IPS-NIHi7 (cell line): ENCODE data around the gene NFASC.

Source experiments
- DNase-seq: peaks from one replicate; pipeline ENCODE4 v3.0.0; 2012; ENCODE audit warnings: mixed read lengths; ENCODE audit errors: extremely low spot score

Gene NFASC

GRCh38 chr1:204887846-204888245 is 17.2 kb downstream of the NFASC start:
- no peak for DNase-seq

DNA sequence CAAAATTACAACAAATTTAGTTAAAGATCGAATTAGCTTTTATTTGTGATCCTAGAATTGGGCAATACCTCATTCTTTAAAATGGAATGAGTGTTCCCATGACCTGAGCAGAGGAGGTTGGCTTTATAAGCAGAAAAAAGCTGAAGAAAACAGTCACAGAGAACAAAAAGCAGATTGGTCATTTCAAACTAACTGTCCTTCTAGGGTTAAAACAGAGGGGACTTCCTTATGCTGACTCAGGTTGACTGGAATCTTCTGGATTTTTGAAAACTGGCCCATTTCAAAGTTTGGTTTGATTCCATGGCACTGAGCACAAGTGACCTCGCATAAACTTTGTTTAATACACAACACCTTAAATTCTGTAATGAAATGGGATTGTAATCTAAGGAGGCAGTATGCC is 17.6 kb downstream of the NFASC start:
- DNase-seq = no peak

- no peak for DNase-seq
Observed at GRCh38 chr1:204889681-204890383, 19.2 kb downstream of the NFASC start.

DNA sequence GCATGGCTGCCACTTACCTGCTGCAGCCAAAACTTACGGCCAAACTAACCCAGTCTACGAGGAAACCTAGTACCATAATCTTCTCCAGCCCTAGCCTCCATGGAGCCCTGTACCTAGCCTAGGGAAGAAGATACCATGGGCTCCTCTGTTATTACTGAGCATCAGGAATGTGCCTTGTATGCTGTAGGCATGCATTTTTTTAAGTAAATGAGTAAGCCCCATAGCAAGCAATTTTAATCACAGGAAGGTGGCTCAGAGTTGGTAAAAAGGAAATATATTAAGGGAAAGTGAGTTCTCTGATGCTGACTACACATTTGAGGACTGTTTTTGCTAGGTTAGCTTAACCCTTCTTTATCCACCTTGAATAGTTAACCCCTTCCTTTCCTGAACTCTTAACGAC is 21.2 kb downstream of the NFASC start:
- no peak for DNase-seq

DNA sequence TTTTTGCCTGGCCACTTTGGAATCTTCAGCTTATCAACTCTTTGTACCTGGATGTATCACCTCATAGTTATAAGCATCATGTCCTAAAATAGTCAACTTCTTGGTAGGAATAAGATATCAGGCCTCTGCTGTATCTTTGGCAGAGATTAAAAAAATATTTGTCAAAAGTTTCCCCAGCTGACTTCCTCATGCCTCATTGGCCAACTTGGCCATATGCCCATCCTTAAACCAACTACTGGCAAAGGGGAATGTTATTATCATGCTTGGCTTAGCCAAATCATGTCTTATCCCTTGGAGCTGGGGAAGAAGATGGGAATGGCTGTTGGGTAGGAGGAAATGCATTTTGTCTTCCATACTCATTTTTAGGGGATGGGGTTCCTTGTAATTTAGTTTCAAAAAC is 23.4 kb downstream of the NFASC start:
- no peak for DNase-seq

DNA sequence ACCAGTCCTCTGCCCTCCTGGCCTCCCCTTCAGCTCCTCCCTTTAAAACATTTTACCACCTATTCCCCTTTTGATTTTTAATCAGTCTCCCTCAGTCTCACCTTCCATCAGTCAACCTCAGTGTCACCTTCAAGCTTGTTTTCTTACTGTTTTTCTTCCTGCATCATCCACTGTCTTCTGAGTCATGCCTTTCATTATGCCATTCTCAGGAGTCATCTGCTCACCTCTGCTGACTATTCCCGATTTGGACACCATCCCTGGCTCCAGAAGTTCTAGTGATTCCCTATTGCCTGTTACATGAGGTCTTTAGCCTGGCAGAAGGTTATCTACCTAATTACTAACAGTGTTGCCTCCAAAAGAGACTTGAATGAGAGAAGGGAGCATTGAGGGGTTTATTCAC is 23.9 kb downstream of the NFASC start:
- DNase-seq = no peak

GRCh38 chr1:204896023-204896422 is 25.4 kb downstream of the NFASC start:
- no peak for DNase-seq

DNA sequence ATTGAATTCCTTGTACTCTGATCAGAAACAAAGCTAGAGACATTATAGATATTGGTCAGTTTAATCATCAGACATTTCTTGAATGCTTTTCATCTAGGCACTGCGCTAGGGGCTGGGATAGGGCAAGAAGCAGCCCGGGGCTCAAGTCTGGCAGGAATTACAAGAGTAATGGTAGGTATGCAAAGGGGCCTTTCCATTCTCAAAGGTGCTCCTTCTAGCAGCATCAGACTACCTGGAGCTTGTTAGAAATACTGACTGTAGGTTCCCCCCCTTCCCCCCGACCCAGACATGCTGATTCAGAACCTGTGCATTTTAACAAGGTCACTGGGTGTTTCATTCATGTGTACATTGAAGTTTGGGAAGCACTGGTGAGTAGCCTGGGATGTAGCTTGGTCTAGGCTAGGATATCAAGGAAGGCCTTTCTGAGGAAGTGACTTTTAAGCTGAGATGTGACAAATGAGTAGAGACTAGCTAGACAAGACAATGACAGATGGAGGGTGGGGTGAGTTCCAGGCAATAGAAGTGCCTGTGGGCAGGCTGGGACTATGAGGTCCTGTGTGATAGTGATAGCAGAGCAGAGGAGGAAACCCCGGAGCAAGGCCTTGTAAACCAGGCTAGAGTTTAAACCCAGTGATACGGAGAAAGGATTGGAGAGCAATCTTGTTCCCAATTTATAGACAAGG is 26.3 kb downstream of the NFASC start:
- DNase-seq = no peak

DNA sequence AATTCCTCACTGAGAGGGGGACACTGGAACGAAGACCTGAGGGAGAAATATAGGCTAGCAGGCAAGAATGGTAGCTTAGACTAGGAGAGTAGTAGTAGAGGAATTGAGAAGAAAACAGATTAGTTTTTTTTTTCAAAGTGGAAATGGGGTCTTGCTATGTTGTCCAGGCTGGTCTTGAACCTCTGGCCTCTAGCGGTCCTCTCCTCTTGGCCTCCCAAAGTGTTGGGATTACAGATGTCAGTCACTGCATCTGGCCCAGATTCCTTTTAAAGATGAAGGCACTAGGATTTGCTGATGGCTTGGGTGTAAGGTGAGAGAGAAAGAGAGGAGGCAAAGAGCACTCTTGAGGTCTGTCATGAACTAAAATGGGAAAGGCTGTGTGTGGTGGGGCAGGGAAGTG is 30.1 kb downstream of the NFASC start:
- no peak for DNase-seq

- no peak for DNase-seq
Observed at GRCh38 chr1:204902671-204903070, 32.0 kb downstream of the NFASC start.

DNA sequence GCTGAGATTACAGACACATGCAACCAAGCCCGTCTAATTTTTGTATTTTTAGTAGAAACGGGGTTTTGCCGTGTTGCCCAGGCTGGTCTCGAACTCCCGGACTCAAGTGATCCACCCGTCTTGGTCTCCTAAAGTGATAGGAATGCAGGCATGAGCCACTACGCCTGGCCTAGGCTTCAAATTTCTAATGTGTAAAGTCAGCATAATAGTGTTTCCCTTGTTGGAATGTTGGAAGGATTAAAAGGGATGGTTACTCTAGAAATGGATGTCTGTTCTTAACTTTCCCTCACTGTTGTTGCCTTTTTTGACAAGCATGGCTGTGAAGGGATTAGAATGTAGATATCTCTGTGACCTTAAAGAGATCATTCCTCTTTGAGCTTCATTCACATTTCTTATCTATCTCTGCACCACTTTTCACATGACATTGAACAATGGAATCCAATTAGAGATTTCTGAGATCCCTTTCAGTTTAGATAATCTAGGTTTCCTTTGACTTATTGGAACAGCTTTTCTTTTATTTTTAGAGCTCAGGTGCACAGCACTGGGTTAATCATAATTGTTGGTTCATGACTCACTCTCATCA is 33.7 kb downstream of the NFASC start:
- DNase-seq = no peak

- no peak for DNase-seq
Observed at GRCh38 chr1:204909109-204909508, 38.4 kb downstream of the NFASC start.

- DNase-seq = no peak
Observed at GRCh38 chr1:204915861-204916495, 45.3 kb downstream of the NFASC start.

GRCh38 chr1:204917802-204918201 is 47.1 kb downstream of the NFASC start:
- no peak for DNase-seq

DNA sequence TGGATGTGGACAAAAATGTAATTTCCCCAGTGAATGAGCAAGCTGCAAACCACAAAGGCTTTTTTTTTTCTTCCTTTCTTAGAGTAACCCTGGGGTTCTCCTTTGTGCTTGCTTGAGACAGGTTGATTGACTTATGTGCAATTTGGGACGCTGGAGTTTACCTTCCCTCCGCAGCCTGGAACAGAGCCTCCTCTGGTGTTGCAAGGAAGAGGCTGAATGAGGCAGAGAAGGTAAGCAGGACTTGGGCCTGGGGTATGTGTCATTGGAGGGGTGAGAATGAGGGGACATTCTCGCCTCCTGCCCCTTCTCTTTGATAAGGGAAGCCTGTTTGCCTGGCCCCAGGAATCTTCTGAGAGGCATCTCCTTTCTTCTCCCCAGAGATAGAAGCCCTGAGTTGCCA is 49.8 kb downstream of the NFASC start:
- no peak for DNase-seq

GRCh38 chr1:204920967-204921366 is 50.3 kb downstream of the NFASC start:
- no peak for DNase-seq

DNA sequence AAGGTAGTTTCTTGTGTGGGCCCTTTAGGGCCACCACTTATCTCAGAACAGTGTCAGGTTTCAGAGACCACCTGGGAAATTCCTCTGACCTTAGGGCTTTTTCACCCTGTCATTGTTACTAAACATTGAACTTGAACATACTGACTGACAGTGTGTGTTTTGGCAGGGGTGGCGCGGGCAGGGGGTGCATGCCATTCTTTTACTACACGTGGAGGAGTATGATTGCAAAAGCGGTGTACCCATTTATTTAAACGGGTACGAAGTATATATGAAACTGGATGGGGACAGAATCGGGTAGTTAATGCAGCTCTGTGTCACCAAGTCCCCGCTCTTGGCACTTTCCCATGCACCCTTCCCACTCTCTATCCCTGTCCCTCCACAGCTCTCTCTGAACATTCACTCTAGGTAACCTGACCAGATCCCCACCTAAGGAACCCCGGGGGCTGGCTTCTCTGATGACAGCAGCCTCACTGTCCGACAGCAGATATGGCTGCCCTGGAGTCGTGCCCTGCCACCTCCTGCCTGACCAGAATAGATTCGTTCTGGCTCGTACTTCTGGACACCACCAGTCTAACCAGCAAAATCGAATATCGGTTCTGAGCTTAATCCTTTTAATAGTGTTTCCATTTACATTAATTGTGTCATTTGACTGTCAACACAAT is 51.3 kb downstream of the NFASC start:
- peak; percentile 13 for DNase-seq

DNA sequence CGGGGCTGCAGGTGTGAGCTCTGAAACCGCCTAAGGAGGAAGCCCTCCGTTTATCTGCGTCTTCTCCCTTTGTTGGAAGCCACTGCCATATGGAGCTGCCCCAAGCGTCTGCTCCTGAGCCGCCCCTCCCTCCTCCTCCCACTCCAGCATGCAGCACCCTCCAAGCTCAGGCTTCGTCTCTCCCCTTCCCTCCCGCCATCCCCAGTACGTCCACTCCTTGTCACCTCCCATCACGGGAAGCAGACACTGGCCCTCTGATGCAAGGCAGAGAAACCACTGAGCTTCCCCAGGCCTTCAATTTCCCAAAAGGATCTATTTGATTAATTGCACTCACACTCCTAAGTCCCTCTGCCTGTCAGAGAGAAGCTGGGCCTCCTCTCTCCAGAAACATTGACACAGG is 52.5 kb downstream of the NFASC start:
- DNase-seq = peak; percentile 31

DNA sequence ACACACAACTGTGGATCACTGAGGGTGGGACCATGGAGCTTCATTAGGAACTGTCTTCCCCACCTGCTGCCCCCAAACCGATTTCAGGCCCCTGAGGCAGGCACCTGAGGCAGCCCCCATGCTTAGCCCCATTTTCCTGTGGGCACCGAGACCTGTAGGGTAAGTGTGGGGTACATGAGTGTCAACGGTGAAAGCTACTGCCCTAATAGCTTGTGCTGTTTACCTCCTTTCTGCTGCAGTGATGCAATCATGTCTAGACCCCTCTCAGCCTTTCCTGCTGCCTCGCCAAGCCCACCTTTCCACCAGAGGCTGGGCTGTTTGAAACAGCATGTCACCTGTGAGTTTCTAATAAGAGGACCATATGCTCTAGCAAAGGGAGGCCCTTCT is 53.0 kb downstream of the NFASC start:
- DNase-seq = no peak

- peak; percentile 71 for DNase-seq
Observed at GRCh38 chr1:204924013-204924759, 53.5 kb downstream of the NFASC start.

DNA sequence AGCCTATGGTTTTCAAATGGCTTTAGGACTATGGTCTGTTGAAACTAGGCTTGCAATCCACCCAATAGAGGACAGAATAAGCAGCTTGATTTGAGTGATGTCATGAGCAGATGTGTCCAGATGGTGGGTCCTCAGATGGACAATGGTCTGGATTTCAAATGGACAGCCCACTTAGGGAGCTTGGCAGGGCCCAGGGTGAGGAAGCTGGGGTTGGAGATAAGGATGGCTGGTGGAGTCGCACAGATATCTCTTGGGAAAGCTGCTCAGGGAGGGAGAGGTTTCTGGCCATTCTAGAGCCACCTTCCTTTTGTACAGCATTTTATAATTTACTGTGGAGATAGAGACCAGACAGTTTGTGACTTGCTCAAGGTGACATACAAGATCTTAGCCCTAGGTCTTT is 55.0 kb downstream of the NFASC start:
- no peak for DNase-seq
